GM20431 (cell line): Measurements from ENCODE around the gene SETD1B.

ENCODE experiments used
- in situ Hi-C: fragments of 300-500 bp; cut with MseI, MboI; formaldehyde crosslinking; loops from one replicate; pipeline ENCODE4 v1.15.0; 2020; ENCODE audit warnings: low sequenced_read_pairs; ENCODE audit not compliant: unreplicated experiment

The SETD1B gene

DNA sequence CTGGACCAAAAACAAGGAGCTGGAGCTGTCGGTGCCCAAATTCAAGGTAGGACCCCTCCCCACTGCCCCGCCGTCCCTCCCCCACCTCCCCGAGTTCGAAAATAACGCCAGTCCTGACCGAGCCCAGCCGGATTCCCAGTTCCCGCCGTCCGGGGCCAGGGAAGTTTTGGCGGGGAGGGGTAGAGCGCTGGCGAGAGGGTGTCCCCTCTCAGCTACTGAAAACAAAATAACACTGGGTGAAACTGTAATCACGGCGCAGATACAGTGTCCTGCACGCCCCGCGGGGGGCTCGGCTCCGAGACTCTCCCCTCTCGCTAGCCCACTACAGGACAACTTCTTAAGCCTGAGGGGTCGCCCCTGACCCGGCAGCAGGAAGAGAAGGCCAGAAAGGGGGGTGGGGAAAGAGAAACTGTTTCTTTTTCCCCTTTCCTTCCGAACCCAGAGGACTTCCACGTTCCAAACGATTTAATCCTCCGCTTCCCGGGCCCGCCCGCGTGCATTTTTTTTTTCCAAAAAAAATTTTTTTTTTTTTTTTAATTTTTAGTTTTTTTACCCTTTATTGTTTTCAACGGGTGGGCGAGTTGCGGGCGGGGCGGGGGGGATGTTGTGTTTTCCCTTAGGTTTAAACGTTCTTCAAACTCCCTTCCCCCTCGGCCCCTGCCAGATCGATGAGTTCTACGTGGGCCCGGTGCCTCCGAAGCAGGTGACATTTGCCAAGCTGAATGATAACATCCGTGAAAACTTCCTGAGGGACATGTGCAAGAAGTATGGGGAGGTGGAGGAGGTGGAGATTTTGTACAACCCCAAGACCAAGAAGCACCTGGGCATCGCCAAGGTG is 1.6 kb downstream of the SETD1B start:
- in situ Hi-C loops, result no loop called here

DNA sequence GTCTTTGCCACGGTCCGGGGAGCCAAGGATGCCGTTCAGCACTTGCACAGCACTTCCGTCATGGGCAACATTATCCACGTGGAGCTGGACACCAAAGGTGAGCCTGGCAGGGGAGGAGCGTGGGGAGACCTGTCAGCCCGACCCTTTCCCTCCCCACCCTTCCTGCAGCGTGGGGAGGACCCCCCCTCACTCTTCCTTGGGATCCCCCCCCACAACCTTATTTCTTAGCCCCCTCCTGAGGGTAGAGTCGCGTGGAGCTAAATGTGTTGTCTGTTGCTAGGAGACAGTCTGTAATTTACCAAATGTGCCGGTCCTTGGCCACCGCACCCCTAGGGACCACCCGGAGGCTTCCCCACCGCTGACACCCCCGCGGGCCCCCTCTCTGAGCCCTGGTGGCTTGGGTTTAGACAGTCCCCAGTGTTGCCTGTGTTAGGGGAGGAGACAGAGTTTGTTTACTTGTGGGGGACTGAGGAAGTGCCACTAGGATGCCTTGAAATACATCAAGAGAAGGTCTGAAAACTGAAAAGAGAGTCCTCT is 2.3 kb downstream of the SETD1B start:
- in situ Hi-C loops, result no loop called here

DNA sequence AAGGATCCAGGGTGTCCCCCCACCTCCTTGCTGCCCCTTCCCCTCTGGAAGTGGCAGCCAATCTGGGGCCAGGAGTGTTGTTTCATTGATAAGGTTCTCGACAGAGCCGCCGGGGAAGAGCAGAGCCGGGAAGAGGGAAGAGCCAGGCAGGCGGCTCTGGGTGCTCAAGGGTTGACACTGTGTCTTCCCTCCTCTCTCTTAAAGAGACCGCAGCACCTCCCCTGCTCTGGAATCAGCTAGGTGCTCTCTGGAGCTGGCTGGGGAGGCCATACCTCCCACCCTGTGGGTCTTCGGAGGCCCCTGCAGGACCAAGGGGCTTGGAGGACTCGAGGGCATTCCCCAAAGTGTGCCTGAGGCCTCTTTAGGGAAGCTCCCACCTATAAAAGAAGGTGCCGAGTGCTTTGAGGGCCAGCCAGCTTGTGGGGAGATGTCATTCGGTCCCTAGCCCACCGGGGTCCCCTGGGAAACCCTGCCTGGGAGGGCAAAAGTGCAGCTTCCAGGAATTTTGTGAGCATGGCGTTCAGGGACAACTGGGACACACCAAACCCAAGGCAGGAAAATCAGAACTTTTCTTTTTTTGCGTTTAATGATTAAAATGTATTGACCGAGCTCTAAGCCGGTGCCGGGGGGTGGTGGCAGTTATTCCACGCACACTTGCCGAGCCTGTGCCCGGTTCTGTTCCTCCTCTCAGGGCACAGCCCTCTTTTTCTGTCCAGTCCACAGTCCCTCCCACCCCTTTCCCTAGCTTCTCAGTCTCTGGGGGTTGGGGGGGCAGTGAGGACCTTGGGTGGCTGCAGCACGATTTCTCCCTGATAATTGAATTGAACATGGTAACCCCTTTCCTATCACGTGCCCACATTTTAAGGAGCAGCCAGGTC is 3.0 kb downstream of the SETD1B start:
- in situ Hi-C loops, result no loop called here

DNA sequence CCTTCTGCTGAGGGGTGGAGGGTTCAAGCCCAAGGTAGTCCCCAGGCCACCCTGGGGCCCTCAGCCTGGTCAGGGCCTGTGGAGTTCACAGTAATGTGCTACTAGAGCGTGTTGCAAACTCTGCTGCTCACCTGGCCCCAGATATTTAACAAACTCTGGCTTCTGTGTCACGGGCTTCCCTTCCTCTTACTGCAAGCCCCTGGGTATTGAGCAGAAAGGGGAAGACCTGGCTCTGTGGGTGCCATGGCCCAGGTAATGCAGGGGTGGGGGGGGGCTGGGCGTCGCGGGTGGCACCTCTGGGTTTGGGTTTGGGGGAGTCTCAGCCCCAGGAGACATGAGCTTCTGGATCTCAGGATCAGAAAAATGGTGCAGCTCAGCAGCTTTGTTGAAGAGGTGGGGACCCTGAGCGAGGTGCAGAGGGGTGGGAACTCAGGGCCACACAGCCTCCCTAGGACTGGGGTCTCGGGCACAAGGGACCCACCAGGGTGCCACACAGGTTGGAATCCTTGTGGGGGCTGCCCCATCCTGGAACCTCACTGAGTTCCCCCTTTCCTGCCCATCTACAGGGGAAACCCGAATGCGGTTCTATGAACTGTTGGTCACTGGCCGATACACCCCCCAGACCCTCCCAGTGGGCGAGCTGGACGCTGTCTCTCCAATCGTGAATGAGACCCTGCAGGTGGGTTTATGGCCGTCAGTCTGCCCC is 4.0 kb downstream of the SETD1B start:
- in situ Hi-C loops, result no loop called here

DNA sequence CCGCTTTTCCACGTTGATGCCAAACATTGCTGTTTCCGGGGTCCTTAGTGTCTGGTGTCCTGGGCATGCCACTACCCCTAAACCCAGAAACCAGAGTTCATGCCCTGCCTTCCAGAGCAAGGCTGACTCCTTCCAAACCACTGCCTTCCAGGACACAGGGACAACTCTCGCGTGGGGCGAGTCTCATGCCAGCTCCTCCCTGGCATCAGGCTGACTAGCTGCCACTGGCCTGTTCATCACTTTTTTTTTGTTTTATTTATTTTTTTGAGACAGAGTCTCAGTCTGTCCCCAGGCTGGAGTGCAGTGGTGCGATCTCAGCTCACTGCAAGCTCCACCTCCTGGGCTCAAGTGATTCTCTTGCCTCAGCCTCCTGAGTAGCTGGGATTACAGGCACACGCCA is 4.8 kb downstream of the SETD1B start:
- in situ Hi-C loops, result no loop called here

DNA sequence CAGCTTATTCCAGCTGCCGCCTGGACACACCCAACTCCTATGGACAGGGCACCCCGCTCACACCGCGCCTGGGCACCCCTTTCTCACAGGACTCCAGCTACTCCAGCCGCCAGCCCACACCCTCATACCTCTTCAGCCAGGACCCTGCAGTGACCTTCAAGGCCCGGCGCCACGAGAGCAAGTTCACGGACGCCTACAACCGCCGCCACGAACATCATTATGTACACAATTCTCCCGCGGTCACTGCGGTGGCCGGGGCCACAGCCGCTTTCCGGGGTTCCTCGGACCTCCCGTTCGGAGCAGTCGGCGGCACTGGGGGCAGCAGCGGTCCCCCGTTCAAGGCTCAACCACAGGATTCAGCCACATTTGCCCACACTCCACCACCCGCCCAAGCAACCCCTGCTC is 5.9 kb downstream of the SETD1B start:
- in situ Hi-C loops, result no loop called here

DNA sequence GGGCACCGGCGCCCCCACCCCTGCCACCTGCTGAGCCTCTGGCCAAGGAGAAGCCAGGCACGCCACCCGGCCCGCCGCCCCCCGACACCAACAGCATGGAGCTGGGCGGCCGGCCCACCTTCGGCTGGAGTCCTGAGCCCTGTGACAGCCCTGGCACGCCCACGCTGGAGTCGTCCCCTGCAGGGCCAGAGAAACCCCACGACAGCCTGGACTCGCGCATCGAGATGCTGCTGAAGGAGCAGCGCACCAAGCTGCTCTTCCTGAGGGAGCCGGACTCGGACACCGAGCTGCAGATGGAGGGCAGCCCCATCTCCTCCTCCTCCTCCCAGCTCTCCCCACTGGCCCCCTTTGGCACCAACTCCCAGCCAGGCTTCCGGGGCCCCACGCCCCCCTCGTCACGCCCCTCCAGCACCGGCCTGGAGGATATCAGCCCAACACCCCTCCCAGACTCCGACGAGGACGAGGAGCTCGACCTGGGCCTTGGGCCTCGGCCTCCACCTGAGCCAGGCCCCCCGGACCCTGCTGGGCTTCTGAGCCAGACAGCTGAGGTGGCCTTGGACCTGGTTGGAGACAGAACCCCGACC is 6.5 kb downstream of the SETD1B start:
- in situ Hi-C loops, result no loop called here

DNA sequence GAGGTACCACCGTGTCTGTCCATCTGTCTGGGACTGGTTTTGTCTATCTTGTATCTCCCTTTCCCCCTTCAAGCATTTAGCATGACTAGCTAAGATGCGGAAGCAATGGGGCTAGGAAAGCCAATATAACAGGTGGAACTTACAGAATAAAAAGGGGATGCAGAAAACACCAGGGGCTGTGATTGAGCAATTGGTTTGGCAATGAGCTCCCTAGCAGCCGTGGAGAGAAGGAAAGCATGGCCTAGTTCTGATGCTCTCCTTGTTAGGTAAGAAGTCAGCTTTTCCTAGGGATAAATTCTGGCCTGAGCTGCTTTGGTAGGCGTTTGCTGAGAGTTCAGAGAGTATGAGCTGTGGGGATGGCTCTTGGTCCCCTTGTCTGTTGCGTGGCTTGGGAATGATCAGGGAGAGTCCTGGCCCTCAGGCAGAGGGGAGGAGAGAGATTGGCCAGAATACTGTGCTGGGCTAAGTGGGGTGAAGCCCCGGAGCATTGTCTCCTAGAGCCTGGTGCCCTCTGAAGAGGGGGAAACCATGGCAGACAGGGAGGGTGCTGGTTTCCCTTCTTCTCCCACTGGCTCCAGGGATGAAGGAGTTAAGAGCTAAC is 7.1 kb downstream of the SETD1B start:
- in situ Hi-C loops, result no loop called here

DNA sequence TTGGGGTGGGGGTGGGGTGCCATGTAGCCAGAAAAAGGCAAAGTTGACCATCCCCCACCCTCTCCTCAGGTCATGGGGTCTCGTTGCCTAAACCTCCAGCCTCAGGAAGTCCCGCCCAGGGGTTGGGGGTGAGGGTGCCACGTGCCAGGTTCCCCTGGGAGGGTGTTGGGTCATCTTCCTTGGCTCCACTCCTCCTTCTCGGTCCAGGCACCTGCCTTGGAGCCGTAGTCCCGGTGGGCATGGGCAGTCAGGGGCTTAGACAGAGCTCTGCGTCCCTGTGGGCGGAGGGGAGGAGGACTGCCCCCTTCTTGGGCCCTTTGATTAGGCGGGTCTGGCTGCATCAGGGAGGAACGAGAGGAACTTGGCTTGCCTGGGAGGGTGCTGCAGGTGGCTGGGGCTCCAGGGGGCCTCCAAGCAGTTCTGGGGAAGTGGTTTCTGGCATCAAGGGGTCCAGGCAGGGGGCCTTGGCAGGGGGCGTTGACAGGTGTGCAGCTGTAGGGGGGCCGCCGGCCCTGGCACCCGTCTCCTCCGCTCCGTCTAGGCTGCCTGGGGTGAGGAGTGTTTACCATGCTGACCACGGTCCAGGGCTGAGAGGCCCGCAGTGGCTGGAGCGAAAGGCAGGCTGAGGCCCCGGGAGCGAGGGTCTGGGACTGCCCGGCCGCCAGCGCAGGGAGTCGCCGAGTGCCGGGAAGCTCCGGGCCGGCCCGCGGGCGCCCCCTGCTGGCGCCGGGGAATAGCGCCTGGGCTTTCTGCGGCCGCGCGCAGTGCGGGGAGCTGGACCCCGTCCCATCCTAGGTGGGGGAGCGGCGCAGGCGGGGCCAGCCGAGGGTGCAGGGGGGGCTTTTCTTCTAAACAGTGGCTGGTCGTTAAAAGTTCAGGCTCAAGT is 7.9 kb downstream of the SETD1B start:
- in situ Hi-C loops, result no loop called here

DNA sequence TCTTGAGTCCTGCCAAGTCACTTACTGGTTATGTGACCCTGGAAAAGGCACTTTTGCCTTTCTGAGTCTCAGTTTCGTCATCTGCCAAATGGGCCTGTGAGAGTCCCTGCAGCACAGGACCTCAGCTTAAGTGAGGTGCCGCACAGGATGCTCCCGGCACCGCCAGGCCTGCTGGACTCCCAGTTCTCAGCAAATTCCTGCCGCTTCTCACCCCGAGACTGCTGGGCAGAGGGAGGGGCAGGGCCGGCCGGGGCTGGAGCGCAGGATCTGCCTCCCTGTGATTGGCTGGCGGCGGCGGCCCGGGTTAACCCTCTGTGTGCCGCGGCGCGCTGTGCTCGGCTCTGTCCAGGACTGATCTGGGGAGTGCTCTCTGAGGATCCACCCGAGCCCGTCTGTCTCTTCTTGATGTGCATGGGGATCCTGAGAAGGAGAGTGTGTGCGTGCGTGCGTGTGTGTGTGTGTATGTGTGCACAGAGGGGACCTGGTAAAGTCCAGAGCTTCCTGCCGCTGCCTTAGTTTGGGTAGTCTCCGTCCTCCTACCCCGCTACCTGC is 8.6 kb downstream of the SETD1B start:
- in situ Hi-C loops, result no loop called here

DNA sequence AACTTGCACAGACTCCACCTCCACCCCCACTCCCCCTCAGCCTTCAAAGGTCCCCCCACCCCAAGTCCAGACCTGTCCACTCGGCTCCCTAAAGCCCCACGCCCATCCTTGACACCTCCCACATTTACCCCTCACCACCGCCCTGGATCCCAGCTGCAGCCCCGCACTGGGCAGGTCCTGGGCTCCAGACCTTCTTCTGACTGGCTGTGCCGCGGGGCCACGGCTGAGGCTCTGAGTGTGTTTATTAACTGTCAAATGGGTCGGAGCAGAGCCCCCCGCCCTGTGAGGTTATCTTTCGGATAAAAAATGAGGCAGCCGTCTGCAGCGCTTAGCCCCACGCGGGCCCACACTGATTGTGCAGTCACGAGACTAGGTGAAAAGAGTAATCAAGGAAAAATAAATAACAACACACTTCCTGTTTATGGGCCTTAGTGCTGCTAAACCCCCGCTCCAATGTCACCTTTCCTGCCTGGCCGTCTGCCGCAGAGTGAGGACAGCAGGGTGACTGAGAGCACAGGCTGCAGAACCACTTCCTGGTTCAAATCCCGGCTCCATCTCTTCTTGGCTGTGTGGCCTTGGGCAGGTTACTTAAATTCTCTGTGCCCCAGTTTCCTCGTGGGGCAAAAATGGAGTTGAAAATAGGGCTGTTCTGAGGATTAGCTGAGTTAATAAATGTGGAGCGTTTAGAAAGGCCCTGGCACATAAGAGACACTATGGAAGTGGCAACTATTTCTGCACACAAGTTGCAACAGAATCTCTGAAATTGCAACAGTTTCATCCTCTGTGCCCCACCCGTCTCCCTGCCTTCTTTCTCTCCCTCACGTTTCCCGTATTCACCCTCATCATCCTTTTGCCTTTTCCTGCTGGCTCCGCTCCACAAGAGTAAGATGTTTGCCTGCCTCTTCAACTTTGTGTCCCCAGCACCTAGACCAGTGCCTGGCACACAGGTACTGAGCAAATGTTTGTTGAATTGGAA is 9.4 kb downstream of the SETD1B start:
- in situ Hi-C loops, result no loop called here

DNA sequence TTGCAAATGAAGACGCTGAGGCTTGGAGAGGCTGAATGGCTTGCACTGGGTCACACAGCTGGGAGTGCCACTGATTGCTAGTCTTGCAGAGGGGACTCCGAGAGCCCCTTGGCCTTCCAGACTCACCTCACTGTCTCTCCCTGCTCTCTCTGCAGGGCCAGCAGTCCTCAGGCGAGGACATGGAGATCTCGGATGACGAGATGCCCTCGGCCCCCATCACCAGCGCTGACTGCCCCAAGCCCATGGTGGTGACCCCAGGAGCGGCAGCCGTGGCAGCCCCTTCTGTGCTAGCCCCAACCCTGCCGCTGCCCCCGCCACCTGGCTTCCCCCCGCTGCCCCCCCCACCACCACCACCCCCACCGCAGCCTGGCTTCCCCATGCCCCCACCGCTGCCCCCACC is 10.1 kb downstream of the SETD1B start:
- in situ Hi-C loops, result no loop called here

DNA sequence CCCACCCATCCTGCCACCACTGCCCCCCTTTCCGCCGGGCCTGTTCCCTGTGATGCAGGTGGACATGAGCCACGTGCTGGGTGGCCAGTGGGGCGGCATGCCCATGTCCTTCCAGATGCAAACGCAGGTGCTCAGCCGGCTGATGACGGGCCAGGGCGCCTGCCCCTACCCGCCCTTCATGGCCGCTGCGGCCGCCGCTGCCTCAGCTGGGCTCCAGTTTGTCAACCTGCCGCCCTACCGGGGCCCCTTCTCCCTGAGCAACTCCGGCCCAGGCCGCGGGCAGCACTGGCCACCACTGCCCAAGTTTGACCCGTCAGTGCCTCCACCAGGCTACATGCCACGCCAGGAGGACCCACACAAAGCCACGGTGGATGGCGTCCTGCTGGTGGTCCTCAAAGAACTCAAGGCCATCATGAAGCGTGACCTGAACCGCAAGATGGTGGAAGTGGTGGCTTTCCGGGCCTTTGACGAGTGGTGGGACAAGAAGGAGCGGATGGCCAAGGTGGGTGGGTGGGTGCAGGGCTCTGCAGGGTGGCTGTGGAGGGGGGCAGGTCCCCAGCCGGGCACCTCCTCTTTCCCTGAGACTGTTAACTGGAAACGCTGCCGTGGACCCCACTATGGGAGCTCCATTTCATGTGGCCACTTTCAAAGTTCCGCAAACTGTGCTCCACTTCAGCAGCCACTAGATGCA is 10.8 kb downstream of the SETD1B start:
- in situ Hi-C loops, result no loop called here

DNA sequence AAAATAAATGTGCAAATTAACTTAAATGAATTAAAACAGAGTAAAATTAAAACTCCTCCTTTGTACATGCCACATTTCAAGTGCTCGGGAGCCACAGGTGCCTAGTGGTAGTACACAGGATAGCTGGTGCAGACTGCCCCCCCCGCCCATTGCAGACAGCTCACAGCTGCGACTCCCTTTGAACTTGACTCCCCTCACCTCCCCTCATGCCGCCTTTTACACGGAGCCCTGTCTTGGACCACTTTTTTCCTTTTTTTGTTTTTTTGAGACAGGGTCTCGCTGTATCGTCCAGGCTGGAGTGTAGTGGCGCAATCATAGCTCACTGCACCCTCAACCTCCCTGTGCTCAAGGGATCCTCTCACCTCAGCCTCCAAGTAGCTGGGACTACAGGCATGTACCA is 11.5 kb downstream of the SETD1B start:
- in situ Hi-C loops, result no loop called here

DNA sequence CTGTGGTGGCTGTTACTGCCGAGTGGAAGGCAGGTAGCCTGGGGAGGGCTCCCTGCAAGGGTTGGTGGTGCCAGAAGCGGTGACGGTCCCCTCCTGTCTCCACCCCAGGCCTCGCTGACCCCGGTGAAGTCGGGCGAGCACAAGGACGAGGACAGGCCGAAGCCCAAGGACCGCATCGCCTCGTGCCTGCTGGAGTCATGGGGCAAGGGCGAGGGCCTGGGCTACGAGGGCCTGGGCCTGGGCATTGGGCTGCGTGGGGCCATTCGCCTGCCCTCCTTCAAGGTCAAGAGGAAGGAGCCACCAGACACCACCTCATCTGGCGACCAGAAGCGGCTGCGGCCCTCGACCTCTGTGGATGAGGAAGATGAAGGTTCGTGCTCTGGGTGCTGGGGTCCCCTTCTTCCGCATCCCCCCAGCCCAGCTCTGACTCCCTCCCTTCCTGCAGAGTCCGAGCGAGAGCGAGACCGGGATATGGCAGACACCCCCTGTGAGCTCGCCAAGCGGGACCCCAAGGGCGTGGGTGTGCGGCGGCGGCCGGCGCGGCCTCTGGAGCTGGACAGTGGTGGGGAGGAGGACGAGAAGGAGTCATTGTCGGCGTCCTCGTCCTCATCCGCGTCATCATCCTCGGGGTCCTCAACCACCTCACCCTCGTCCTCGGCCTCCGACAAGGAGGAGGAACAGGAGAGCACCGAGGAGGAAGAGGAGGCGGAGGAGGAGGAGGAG is 13.3 kb downstream of the SETD1B start:
- in situ Hi-C loops, result no loop called here

DNA sequence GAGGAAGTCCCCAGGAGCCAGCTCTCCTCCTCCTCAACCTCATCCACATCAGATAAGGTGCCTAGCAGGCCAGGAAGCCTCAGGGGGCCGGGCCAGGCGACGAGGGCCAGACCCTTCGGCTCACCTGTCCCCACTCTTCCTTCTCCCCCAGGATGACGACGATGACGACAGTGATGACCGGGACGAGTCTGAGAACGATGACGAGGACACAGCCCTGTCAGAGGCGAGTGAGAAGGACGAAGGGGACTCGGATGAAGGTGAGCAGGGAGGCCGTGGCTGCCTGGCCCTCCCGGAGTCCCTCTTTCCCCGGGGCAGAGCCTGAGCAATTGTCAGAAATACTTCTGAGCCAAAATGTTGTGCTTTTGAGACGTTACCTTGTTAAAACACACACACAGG is 13.8 kb downstream of the SETD1B start:
- in situ Hi-C loops, result no loop called here
